IMR-90 (cell line): ENCODE results near the gene TUBA3E.
"Not testable (repeated sequence)": the region's sequence is repeated elsewhere in the genome, so short reads cannot be mapped to it uniquely, and the experiment has no call there.

Experiments
- BHLHE40 ChIP-seq: fragments of 150-350 bp; IDR thresholded peaks from 2 replicates; pipeline ENCODE4 v1.6.1; 2016; ENCODE audit warnings: mild to moderate bottlenecking, low read depth, low read length
- CEBPB ChIP-seq: IDR thresholded peaks from 2 replicates; pipeline ENCODE4 v1.6.1; 2012; ENCODE audit warnings: low read depth, low read length, improper control_type of control experiment
- MAFK ChIP-seq: IDR thresholded peaks from 2 replicates; pipeline ENCODE4 v1.6.1; 2012; ENCODE audit warnings: low read depth, low read length, improper control_type of control experiment
- MAZ ChIP-seq: IDR thresholded peaks from 2 replicates; pipeline ENCODE4 v1.6.1; 2012; ENCODE audit warnings: low read depth, mild to moderate bottlenecking, low read length, improper control_type of control experiment, moderate library complexity, borderline replicate concordance
- POLR2A ChIP-seq: IDR thresholded peaks from 2 replicates; pipeline ENCODE4 v1.6.1; 2012; ENCODE audit warnings: mild to moderate bottlenecking, low read depth, low read length
- RAD21 ChIP-seq: IDR thresholded peaks from 2 replicates; pipeline ENCODE4 v1.6.1; 2012; ENCODE audit warnings: low read length, improper control_type of control experiment
- RCOR1 ChIP-seq: IDR thresholded peaks from 2 replicates; pipeline ENCODE4 v1.6.1; 2012; ENCODE audit warnings: mild to moderate bottlenecking, low read length, improper control_type of control experiment; ENCODE audit not compliant: insufficient replicate concordance
- RFX5 ChIP-seq: IDR thresholded peaks from 2 replicates; pipeline ENCODE4 v1.8.0; 2012; ENCODE audit warnings: low read depth, mild to moderate bottlenecking, low read length, moderate library complexity
- TF ChIP-seq, protein P1 (sequence below): conservative IDR thresholded peaks from 2 replicates; pipeline ENCODE4 v1.5.1; 2012; ENCODE audit warnings: mild to moderate bottlenecking, low read depth, low read length, improper control_type of control experiment
- TF ChIP-seq, protein P2 (sequence below): fragments of 150-350 bp; IDR thresholded peaks from 2 replicates; pipeline ENCODE4 v1.6.1; 2016; ENCODE audit warnings: low read depth, mild to moderate bottlenecking, low read length, moderate library complexity, borderline replicate concordance
- TF ChIP-seq, protein P3 (sequence below): fragments of 150-350 bp; IDR thresholded peaks from 2 replicates; pipeline ENCODE4 v1.6.1; 2017; ENCODE audit warnings: mild to moderate bottlenecking, antibody characterized with exemption, low read length, low read depth

DNA sequence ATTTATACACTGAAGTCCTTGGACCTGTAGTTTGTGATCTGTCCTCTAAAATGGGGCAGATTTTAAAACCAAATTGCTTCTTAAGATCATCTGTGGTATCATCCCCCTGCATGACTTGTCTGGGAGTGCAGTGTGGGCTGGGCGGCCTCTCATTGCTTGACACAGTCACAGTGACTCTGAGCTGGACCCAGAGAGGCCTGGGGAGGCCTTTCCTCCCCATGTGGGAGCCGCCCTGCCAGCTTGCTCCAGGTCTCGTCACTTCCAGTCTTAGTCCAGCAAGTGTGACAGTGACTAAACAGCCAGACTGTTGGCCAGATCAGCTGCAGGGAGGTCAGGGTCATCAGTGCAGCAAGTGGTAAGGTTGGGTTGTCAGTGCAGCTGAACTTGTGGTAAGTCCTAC, 4.9 kb upstream of the TUBA3E start:
- TF ChIP-seq, protein P1, sequence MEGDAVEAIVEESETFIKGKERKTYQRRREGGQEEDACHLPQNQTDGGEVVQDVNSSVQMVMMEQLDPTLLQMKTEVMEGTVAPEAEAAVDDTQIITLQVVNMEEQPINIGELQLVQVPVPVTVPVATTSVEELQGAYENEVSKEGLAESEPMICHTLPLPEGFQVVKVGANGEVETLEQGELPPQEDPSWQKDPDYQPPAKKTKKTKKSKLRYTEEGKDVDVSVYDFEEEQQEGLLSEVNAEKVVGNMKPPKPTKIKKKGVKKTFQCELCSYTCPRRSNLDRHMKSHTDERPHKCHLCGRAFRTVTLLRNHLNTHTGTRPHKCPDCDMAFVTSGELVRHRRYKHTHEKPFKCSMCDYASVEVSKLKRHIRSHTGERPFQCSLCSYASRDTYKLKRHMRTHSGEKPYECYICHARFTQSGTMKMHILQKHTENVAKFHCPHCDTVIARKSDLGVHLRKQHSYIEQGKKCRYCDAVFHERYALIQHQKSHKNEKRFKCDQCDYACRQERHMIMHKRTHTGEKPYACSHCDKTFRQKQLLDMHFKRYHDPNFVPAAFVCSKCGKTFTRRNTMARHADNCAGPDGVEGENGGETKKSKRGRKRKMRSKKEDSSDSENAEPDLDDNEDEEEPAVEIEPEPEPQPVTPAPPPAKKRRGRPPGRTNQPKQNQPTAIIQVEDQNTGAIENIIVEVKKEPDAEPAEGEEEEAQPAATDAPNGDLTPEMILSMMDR = not testable (repeated sequence)
- not testable (repeated sequence) for TF ChIP-seq RAD21, MAFK, CEBPB, POLR2A, RFX5, MAZ, RCOR1, BHLHE40
- TF ChIP-seq, protein P2, sequence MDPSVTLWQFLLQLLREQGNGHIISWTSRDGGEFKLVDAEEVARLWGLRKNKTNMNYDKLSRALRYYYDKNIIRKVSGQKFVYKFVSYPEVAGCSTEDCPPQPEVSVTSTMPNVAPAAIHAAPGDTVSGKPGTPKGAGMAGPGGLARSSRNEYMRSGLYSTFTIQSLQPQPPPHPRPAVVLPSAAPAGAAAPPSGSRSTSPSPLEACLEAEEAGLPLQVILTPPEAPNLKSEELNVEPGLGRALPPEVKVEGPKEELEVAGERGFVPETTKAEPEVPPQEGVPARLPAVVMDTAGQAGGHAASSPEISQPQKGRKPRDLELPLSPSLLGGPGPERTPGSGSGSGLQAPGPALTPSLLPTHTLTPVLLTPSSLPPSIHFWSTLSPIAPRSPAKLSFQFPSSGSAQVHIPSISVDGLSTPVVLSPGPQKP = not testable (repeated sequence)
- TF ChIP-seq, protein P3, sequence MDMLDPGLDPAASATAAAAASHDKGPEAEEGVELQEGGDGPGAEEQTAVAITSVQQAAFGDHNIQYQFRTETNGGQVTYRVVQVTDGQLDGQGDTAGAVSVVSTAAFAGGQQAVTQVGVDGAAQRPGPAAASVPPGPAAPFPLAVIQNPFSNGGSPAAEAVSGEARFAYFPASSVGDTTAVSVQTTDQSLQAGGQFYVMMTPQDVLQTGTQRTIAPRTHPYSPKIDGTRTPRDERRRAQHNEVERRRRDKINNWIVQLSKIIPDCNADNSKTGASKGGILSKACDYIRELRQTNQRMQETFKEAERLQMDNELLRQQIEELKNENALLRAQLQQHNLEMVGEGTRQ = not testable (repeated sequence)
